ENCODE results near the gene TDRD12. TPM values are rescaled to one million over a fixed set of nuclear protein-coding genes. Genes with fewer than 3 reads are reported as not detected.
"Not testable (repeated sequence)": the region's sequence is repeated elsewhere in the genome, so short reads cannot be mapped to it uniquely, and the experiment has no call there.

TDRD12 gene
- polyA plus RNA-seq, 1 donor (not counting 4 experiments of a cell fraction or from before 2014, with no cell fraction given) = 0.04 TPM

DNA sequence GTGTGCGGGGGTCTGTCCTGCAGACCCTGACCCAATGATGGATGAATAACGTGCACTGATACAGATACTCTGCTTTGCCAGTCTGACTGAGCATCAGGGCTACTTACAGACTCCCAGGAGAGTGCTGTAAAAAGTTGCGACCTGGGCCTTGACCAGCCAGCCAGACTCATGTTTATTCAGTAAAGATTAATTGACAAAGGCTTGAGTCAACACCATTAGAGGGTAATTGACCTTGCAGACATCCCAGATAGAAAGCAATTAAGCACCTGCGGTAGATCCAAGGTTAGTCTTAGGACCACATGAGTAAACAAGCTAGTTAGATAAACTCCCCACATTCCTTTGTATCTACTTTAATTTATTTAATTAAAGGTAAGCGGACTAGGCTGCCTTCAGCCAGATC, 17.6 kb upstream of the TDRD12 start:
- no peak overlapping the region for H3K27ac ChIP-seq (ENCODE audit: control insufficient read depth, insufficient read depth, low read length)

DNA sequence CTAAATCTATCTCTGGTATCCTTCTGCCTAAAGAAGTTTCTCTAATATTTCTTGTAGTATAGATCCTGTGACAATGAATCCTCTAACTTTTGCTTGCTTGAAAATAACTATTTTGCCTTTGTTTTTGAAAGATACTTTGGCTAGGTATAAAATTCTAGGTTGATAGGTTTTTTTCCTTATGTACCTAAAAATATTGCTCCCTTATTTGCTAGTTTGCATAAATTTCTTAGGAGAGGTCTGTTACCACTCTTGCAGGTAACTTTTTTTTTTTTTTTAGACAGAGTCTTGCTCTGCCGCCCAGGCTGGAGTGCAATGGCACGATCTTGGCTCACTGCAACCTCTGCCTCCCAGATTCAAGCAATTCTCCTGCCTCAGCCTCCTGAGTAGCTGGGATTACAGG, 15.6 kb upstream of the TDRD12 start:
- H3K4me3 ChIP-seq (ENCODE audit: control insufficient read depth in 2 of 3, extremely low read depth in 1 of 3, insufficient read depth in 2 of 3, low read depth in 1 of 3, low read length in 3 of 3); H2AFZ ChIP-seq (ENCODE audit: control insufficient read depth, low read length); H3K27ac ChIP-seq (ENCODE audit: control insufficient read depth, insufficient read depth, low read length); H3K9me1 ChIP-seq (ENCODE audit: control insufficient read depth, extremely low read depth, insufficient read depth, low read length); FAIRE-seq; H3K9me3 ChIP-seq (ENCODE audit: control insufficient read depth, low read depth, low read length); H3K27me3 ChIP-seq (ENCODE audit: control insufficient read depth, extremely low read depth, insufficient read depth, low read length); H3K4me2 ChIP-seq (ENCODE audit: control insufficient read depth, extremely low read depth, insufficient read depth, low read depth, low read length); H3K36me3 ChIP-seq (ENCODE audit: control insufficient read depth in 2 of 2, extremely low read depth in 1 of 2, insufficient read depth in 2 of 2, low read length in 2 of 2); H4K20me1 ChIP-seq (ENCODE audit: control insufficient read depth, extremely low read depth, insufficient read depth, low read length); DNase-seq (ENCODE audit: low read depth, low spot score); H3K9ac ChIP-seq (ENCODE audit: control insufficient read depth, extremely low read depth, insufficient read depth, low read length); H3K4me1 ChIP-seq (ENCODE audit: control insufficient read depth, extremely low read depth, insufficient read depth, low read length); dilution Hi-C loops (cut with MboI; ENCODE audit: extremely low pct_ligation_motif_present, low sequenced_read_pairs): not testable (repeated sequence)
- peaks cover 83% of the 10 kb centered on the region for H3K79me2 ChIP-seq (ENCODE audit: control insufficient read depth, insufficient read depth, low read length)

More for the DNA sequence above, 17.6 kb upstream of the TDRD12 start:
- dilution Hi-C loops (cut with MboI; ENCODE audit: extremely low pct_ligation_motif_present, low sequenced_read_pairs) = no loop called here
- H3K4me1 ChIP-seq (ENCODE audit: control insufficient read depth, extremely low read depth, insufficient read depth, low read length) = no peaks in the 10 kb centered on the region
- H3K36me3 ChIP-seq (ENCODE audit: control insufficient read depth in 2 of 2, extremely low read depth in 1 of 2, insufficient read depth in 2 of 2, low read length in 2 of 2) = peaks cover 9% of the 10 kb centered on the region in 2 experiments
- H3K27me3 ChIP-seq (ENCODE audit: control insufficient read depth, extremely low read depth, insufficient read depth, low read length) = no peaks in the 10 kb centered on the region
- peaks cover 7% of the 10 kb centered on the region for H3K9me3 ChIP-seq (ENCODE audit: control insufficient read depth, low read depth, low read length)
- H4K20me1 ChIP-seq (ENCODE audit: control insufficient read depth, extremely low read depth, insufficient read depth, low read length) = no peaks in the 10 kb centered on the region
- no peak overlapping the region for H2AFZ ChIP-seq (ENCODE audit: control insufficient read depth, low read length)
- TF ChIP-seq EZH2 (IDR thresholded peaks at IDR 0.05; ENCODE audit: low read length) = no peak
- TF ChIP-seq, protein P1, sequence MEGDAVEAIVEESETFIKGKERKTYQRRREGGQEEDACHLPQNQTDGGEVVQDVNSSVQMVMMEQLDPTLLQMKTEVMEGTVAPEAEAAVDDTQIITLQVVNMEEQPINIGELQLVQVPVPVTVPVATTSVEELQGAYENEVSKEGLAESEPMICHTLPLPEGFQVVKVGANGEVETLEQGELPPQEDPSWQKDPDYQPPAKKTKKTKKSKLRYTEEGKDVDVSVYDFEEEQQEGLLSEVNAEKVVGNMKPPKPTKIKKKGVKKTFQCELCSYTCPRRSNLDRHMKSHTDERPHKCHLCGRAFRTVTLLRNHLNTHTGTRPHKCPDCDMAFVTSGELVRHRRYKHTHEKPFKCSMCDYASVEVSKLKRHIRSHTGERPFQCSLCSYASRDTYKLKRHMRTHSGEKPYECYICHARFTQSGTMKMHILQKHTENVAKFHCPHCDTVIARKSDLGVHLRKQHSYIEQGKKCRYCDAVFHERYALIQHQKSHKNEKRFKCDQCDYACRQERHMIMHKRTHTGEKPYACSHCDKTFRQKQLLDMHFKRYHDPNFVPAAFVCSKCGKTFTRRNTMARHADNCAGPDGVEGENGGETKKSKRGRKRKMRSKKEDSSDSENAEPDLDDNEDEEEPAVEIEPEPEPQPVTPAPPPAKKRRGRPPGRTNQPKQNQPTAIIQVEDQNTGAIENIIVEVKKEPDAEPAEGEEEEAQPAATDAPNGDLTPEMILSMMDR (optimal IDR thresholded peaks at IDR 0.05 in 1 of 3, IDR thresholded peaks at IDR 0.05 in 1 of 3, conservative IDR thresholded peaks at IDR 0.05 in 1 of 3; ENCODE audit: extremely low read depth in 1 of 3, insufficient read depth in 2 of 3, low read length in 3 of 3) = no peak
- H3K9me1 ChIP-seq (ENCODE audit: control insufficient read depth, extremely low read depth, insufficient read depth, low read length) = no peaks in the 10 kb centered on the region
- no peak overlapping the region for H3K9ac ChIP-seq (ENCODE audit: control insufficient read depth, extremely low read depth, insufficient read depth, low read length)
- FAIRE-seq = no peak
- DNase-seq (ENCODE audit: low read depth, low spot score) = no peak
- H3K4me2 ChIP-seq (ENCODE audit: control insufficient read depth, extremely low read depth, insufficient read depth, low read depth, low read length) = no peak overlapping the region
- peaks cover 91% of the 10 kb centered on the region for H3K79me2 ChIP-seq (ENCODE audit: control insufficient read depth, insufficient read depth, low read length)
- H3K4me3 ChIP-seq (ENCODE audit: control insufficient read depth in 2 of 3, extremely low read depth in 1 of 3, insufficient read depth in 2 of 3, low read depth in 1 of 3, low read length in 3 of 3) = no peak overlapping the region

DNA sequence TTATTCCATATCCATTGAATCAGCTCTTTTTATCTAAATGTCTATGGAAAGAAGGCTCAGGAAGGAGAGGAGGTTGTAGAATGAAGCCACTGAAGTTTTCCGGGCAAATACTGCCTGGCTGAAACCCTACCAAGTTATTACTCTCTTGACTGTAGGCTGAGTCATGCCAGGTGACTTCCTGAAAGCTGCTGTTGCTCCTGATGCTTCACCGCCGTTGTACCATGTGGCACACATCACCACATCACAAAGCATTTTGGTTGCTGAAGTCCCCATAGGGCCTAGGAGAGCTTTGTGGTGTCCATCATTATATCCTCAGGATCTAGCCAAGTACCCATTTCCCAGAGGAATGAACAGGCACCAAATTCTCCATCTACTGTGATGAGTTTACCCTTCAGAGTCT, 11.1 kb upstream of the TDRD12 start:
- dilution Hi-C loops (cut with MboI; ENCODE audit: extremely low pct_ligation_motif_present, low sequenced_read_pairs) = no loop called here
- FAIRE-seq (no peak), DNase-seq (ENCODE audit: low read depth, low spot score) (no peak)
- Histone ChIP-seq H3K79me2 (ENCODE audit: control insufficient read depth, insufficient read depth, low read length) (peaks cover 43% of the 10 kb centered on the region), H3K27ac (ENCODE audit: control insufficient read depth, insufficient read depth, low read length) (no peak overlapping the region), H3K4me1 (ENCODE audit: control insufficient read depth, extremely low read depth, insufficient read depth, low read length) (no peaks in the 10 kb centered on the region), H2AFZ (ENCODE audit: control insufficient read depth, low read length) (no peak overlapping the region), H3K9ac (ENCODE audit: control insufficient read depth, extremely low read depth, insufficient read depth, low read length) (no peak overlapping the region), H3K27me3 (ENCODE audit: control insufficient read depth, extremely low read depth, insufficient read depth, low read length) (no peaks in the 10 kb centered on the region), H3K9me1 (ENCODE audit: control insufficient read depth, extremely low read depth, insufficient read depth, low read length) (peaks cover 3% of the 10 kb centered on the region), H3K4me3 (ENCODE audit: control insufficient read depth in 2 of 3, extremely low read depth in 1 of 3, insufficient read depth in 2 of 3, low read depth in 1 of 3, low read length in 3 of 3) (no peak overlapping the region), H4K20me1 (ENCODE audit: control insufficient read depth, extremely low read depth, insufficient read depth, low read length) (no peaks in the 10 kb centered on the region), H3K36me3 (ENCODE audit: control insufficient read depth in 2 of 2, extremely low read depth in 1 of 2, insufficient read depth in 2 of 2, low read length in 2 of 2) (peaks cover 3 to 11% of the 10 kb centered on the region in 2 experiments), H3K4me2 (ENCODE audit: control insufficient read depth, extremely low read depth, insufficient read depth, low read depth, low read length) (no peak overlapping the region), H3K9me3 (ENCODE audit: control insufficient read depth, low read depth, low read length) (peaks cover 2% of the 10 kb centered on the region)
- TF ChIP-seq, protein P1 (optimal IDR thresholded peaks at IDR 0.05 in 1 of 3, IDR thresholded peaks at IDR 0.05 in 1 of 3, conservative IDR thresholded peaks at IDR 0.05 in 1 of 3; ENCODE audit: extremely low read depth in 1 of 3, insufficient read depth in 2 of 3, low read length in 3 of 3) = no peak
- TF ChIP-seq EZH2 (IDR thresholded peaks at IDR 0.05; ENCODE audit: low read length) = no peak
